HG02623 (cell line): ENCODE results near the gene ETHE1.
"Not testable (repeated sequence)": the region's sequence is repeated elsewhere in the genome, so short reads cannot be mapped to it uniquely, and the experiment has no call there.

Source experiments
- ATAC-seq: cut with Tn5 transposase; IDR thresholded peaks from one replicate; pipeline ENCODE4 v1.9.1; 2021; ENCODE audit warnings: moderate library complexity; ENCODE audit not compliant: unreplicated experiment

The ETHE1 gene

GRCh38 chr19:43524922-43525835 is 1.8 kb downstream of the ETHE1 start:
- no peak for ATAC-seq

DNA sequence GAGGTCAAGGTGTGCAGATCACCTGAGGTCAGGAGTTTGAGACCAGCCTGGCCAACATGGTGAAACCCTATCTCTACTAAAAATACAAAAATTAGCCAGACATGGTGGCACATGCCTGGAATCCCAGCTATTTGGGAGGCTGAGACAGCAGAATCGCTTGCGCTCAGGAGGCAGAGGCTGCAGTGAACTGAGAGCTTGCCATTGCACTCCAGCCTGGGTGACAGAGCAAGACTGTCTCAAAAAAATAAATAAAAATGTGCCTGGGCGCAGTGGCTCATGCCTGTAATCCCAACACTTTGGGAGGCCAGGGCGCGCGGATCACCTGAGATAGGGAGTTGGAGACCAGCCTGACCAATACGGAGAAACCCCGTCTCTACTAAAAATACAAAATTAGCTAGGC is 3.3 kb downstream of the ETHE1 start:
- not testable (repeated sequence) for ATAC-seq

DNA sequence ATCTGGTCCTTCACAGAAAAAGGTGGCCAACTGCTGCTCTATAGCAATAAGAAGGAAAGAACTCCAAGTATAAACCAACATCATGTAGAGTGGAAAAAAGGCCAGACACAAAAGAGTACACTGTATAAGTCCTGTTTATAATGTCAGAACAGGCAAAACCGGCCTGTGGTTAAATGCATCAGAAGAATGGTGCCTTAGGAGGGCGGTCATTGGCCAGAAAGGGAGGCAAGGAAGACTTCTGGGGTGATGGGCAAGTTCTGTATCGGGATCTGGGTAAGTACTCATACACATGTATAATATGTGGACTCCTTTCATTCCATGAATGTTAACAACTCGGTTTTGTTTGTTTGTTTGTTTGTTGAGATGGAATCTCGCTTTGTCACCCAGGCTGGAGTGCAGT is 4.1 kb downstream of the ETHE1 start:
- ATAC-seq, result no peak

GRCh38 chr19:43519436-43520088 is 7.4 kb downstream of the ETHE1 start:
- no peak for ATAC-seq

DNA sequence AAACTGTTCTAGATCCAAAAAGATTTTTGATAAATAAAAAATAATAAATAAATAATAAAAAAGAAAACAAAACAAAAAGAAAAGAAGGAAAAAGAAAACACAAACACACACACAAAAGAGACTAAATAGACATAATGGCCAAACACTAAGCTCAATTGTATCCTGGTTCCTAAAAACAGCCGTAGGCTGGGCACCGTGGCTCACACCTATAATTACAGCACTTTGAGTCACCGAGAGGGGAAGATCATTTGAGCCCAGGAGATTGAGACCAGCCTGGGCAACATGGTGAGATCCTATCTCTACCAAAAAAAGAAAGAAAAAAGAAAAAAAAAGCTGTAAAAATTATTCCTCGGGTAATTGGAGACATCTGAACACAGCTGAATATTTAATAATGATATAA is 8.9 kb downstream of the ETHE1 start:
- no peak for ATAC-seq

DNA sequence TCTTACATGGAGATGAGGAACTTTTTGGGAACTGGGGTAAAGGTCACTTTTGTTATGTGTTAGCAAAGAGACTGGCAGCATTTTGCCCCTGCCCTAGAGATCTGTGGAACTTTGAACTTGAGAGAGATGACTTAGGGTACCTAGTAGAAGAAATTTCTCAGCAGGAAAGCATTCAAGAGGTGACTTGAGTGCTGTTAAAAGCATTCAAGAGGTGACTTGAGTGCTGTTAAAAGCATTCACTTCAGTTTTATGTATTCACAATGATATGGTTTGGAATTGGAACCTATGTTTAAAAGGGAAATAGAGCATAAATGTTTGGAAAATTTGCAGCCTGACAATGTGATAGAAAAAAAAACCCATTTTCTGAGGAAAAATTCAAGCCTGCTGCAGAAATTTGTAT is 14.6 kb downstream of the ETHE1 start:
- not testable (repeated sequence) for ATAC-seq

DNA sequence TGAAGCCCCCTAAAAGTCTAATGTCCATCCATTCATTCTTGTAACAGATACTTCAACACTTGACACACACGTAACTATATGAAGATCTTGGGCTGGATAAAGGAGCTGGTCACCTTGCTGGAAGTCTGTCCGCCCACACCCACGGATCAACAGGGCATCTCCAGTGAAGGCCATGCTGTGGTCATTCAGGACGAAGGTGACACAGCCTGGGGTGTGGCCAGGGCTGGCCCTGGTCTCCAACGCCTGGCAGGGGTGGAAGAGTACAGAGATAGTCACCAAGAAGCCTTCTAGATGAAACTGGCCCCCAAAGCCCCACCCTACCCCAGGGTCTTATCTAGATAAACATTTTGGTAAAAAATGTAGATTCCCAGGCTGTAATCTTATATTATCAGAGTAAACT is 15.7 kb downstream of the ETHE1 start:
- ATAC-seq, result no peak

DNA sequence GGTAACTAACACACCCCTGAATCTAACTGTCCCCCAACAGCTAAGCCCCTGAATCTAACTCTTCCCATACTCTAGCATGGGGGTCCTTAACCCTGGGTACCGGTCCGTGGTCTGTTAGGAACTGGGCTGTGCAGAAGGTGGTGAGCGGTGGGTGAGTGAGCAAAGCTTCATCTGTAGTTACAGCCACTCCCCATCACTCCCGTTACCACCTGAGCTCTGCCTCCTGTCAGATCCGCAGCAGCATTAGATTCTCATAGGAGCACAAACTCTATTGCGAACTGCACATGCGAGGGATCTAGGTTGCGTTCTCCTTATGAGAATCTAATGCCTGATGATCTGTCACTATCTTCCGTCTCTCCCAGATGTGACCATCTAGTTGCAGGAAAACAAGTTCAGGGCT is 16.3 kb downstream of the ETHE1 start:
- no peak for ATAC-seq

- no peak for ATAC-seq
Measured at GRCh38 chr19:43507880-43508279, 19.1 kb downstream of the ETHE1 start.

- ATAC-seq, result no peak
Measured at GRCh38 chr19:43506629-43507028, 20.4 kb downstream of the ETHE1 start.

DNA sequence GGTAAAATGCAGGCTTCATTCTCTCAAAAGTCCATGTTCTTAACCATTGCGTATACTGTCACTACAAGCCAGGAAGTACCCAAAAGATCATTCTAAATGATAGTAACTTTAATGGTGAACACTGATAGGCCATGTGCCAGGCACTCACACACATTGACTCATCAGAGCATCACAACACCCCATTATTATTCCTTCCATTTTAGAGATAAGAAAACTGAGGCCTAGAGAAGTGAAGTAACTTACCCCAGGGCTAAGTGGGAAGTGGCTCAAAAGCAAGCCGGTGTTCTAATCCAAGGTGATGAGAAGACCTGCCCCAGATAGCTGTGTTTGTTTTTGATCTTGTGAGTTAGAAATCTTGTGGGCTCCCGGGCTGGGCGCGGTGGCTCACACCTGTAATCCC is 21.1 kb downstream of the ETHE1 start:
- no peak for ATAC-seq

DNA sequence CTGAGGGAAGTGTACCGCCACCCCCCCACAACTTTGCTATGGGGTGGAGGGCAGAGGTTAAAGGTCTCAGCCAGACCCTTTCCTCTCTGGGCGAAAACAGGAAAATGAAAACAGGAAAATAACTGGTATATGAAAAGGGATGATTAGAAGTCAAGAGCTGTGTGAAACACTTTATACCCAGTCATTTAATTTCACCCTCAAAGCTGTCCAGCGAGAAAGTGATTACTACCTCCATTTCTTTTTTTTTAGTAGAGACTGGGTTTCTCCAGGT is 21.9 kb downstream of the ETHE1 start:
- ATAC-seq, result no peak

DNA sequence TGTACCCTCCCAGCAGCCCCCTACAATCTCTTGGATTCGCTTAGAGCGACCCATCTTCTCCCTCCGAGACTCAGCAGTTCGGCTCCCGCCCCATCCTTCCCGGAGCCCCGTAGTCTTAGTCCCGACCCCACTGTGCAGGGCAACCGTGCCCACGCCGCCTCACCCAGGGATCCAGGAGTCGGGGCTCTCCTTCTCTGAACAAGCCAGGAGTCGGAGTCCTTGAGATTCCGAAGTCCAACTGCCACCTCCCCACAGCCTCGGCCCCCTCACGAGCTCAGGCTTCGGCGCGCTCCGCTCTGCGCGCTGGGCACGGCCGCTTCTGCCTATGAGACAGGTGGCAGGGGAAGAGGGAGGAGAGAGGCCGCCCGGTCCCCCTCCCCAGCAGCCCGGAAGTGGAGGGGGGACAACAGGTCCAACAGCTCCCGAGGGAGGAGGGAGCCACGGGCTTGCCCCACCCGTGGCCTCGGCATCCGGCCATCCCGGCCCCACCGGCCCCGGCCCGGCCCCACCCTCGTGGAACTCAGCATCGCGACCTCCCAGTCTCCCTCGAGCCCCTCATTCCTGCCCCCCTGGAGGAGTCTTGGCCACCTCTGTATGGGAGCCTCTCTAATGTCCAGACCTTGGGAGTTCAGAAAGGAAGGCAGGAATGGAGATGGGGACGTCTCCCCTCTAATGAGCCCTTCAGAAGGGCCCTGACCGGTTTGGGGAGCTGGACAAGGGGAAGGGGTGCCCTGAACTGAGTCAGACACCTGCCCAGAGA is 22.4 kb downstream of the ETHE1 start, which contains the start of gene PHLDB3:
Gene PHLDB3 (minus strand): TSS at position 321 of the 760 bp plus-strand sequence. CDS start 628 bp downstream, outside the sequence.
- peak; percentile 22 for ATAC-seq

DNA sequence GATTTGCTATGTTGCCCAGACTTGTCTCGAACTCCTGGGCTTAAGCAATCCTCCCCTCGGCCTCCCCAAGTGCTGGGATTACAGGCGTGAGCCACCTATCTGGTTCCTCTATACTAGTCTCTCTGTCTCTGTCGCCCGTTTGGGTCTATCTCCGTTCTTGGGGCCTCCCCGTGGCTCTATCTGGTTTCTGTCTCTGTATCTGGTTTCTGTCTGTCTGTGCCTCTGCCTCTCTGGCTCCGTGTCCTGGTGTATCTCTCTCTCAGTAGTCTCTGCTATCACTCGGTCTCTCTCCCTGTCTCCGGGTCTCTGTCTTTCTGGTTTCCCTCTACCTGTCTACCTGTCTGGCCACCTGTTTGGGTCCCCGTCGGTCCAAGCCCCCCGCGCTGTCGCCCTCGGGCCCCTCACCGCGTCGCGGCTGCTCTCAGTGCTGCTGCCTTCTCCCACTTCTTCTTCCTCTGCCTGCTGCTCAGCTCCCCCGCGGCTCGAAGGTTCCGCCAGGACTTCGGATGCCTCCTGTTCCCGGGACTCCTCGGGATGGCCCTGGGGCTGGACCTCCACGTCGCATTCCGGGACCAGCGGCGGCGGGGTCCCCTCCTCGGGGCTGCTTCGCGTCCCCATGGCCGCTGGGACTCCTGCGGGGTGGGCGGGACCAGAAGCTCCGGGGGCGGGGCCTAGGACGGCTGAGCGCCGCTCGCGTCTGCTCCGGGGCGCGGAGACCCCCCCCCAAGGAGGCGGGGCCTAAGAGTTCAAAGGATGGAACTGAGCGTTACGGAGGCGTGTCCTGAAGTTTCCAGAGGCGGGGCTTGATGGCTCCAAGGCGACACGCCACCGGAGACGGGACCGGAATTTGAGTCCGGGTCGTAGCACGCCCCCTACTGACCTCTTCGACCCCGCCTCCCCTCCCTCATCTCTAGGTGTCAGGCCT is 23.2 kb downstream of the ETHE1 start:
- ATAC-seq, result peak; percentile 83

GRCh38 chr19:43502419-43502976 is 24.5 kb downstream of the ETHE1 start:
- ATAC-seq, result no peak

DNA sequence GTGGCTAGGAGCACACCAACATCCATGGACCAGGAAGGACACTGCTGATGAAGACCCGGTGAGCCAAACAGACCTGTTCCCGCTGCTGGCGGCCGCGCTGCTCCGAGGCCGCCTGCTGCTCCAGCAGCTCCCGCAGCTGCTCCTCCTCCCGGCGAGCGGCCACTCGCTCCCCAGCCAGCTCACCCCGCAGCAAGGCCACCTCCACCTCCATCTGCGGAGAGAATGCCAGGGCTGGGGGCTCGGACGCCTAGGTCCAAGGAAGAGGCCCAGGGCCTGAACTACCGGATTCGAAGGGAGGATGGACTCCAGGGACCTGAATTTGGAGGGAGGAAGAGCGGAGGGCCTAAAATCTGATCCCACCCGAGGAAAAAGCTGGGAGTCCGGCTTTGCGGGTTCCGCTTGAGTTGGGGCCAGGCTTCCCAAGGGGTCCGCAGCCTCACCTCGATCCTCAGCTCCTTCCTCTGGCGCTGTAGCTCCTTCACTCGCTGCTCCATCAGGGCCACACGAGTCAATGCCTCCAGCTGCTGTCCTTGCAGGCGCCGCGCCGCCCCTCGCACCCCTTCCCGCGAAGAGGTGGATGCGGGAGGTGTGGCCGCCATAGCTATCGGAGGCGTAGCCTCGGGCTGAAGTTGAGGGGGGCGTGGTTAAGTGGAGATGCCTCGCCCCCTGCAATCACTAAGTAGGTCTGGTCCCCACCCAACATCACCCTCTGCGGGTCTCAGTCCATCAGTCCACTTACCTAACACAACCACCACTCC is 25.2 kb downstream of the ETHE1 start:
- ATAC-seq, result no peak

GRCh38 chr19:43499042-43499441 is 28.0 kb downstream of the ETHE1 start:
- no peak for ATAC-seq

DNA sequence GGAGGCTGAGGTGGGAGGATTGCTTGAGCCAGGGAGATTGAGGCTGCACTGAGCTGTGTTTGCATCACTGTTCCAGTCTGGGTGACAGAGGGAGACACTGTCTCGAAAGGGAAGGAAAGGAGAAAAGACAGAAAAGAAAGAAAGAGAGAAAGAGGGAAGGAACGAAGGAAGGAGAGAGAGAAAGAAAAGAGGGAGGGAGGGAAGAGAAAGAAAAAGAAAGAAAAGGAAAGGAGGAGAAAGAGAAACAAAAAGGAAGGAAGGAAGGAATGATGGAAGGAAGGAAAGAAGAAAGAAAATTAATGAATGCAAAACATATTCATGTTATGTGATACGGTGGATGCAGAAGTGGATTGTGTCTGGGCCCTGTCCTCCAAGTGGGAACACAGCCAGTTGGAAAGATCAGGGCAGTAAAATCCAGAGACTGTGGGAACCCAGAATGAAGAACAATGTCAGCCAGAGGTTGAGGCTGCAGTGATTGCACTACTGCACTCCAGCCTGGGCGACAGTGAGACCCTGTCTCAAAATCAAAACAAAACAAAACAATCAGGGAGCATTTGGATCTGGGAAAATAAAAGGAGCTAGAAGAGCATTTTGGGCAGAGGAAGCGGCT is 28.7 kb downstream of the ETHE1 start:
- no peak for ATAC-seq

DNA sequence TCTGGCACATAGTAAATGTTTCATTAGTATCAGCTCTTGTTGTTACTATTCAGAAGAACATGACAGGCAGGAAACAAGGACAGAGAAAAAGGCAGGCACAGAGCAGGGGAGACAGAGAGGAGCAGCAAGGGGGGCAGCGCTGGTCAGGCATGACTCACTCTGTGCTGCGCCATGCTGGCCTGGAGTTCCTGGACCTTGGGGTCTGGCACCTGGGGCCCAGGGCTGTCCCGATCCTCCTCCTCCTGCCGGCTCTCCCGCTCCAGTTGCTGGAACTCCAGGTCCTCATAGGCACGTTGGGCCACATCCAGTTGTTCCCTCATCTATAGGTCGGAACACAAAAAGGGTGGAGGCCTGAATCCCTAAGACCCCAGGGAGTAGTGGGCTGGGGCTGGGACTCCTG is 30.0 kb downstream of the ETHE1 start:
- no peak for ATAC-seq
